IMR-90 (cell line): ENCODE measurements around the gene HEATR3. TPM values are rescaled to one million over a fixed set of nuclear protein-coding genes. Genes with fewer than 3 reads are reported as not detected.

Experiments
- ATAC-seq: fragments of 200-7000 bp; cut with Tn5 transposase; 2 replicates; pipeline ENCODE4 v1.9.1; 2020; ENCODE audit warnings: low read depth, mild to moderate bottlenecking, moderate library complexity
- BruUV-seq: library from RNA; stranded (reverse); fragments of 400-500 nt; replicated peaks from 2 replicates; lab custom pipeline; 2021; lab: Mats Ljungman, UMichigan
- CTCF ChIA-PET: fragments of 300-600 bp; formaldehyde crosslinking; extraction: SDS; loops from one replicate; lab custom pipeline; 2021; ENCODE audit warnings: antibody characterized with exemption; lab: Yijun Ruan, JAX
- POLR2A ChIA-PET: fragments of 300-600 bp; sonication (Branson Sonifier 250); formaldehyde crosslinking; loops from one replicate; lab custom pipeline; 2022; ENCODE audit warnings: antibody characterized with exemption; ENCODE audit not compliant: unreplicated experiment; lab: Charles Lee
- DNase-seq: peaks from one replicate; pipeline ENCODE4 v3.0.0; 2013
- H2AFZ ChIP-seq: replicated peaks from 2 replicates; pipeline ENCODE3; 2013; ENCODE audit warnings: low read length, mild to moderate bottlenecking; ENCODE audit not compliant: poor library complexity
- H2AK5ac ChIP-seq: 2 replicates; pipeline ENCODE4 v1.6.1; 2013; ENCODE audit warnings: low read depth, low read length, inconsistent platforms
- H2AK9ac ChIP-seq: replicated peaks from 2 replicates; pipeline ENCODE3; 2013; ENCODE audit warnings: mild to moderate bottlenecking, low read depth, low read length, moderate library complexity; ENCODE audit not compliant: poor library complexity
- H2BK120ac ChIP-seq: 2 replicates; pipeline ENCODE4 v1.6.1; 2013; ENCODE audit warnings: low read depth, low read length, inconsistent platforms
- H2BK15ac ChIP-seq: 3 replicates; pipeline ENCODE4 v1.6.1; 2013; ENCODE audit warnings: low read depth, low read length, inconsistent platforms
- H2BK20ac ChIP-seq: 2 replicates; pipeline ENCODE4 v1.6.1; 2013; ENCODE audit warnings: low read depth, mild to moderate bottlenecking, inconsistent platforms, low read length, moderate library complexity
- H2BK5ac ChIP-seq: 2 replicates; pipeline ENCODE4 v1.6.1; 2013; ENCODE audit warnings: mild to moderate bottlenecking, low read depth, low read length, inconsistent platforms; ENCODE audit not compliant: poor library complexity, severe bottlenecking
- H3K14ac ChIP-seq: replicated peaks from 2 replicates; pipeline ENCODE4 v1.6.1; 2013; ENCODE audit warnings: low read depth, low read length, inconsistent platforms
- H3K18ac ChIP-seq: 2 replicates; pipeline ENCODE4 v1.6.1; 2013; ENCODE audit warnings: low read depth, low read length, control low read depth
- H3K23ac ChIP-seq: 2 replicates; pipeline ENCODE4 v1.6.1; 2013; ENCODE audit warnings: low read depth, low read length, inconsistent platforms
- H3K27ac ChIP-seq: 2 replicates; pipeline ENCODE4 v1.5.1; 2013; ENCODE audit warnings: mild to moderate bottlenecking, control low read depth, low read length; ENCODE audit not compliant: insufficient read depth
- H3K27me3 ChIP-seq: 2 replicates; pipeline ENCODE4 v1.6.1; 2013; ENCODE audit warnings: low read length; ENCODE audit not compliant: control insufficient read depth, insufficient read depth
- H3K36me3 ChIP-seq: 2 replicates; pipeline ENCODE4 v1.6.1; 2013; ENCODE audit warnings: low read length, mixed read lengths; ENCODE audit not compliant: control insufficient read depth, insufficient read depth
- H3K4ac ChIP-seq: 2 replicates; pipeline ENCODE4 v1.6.1; 2013; ENCODE audit warnings: low read depth, low read length, inconsistent platforms
- H3K4me1 ChIP-seq: 2 replicates; pipeline ENCODE4 v1.6.1; 2013; ENCODE audit warnings: low read length, mixed read lengths; ENCODE audit not compliant: control insufficient read depth, insufficient read depth
- H3K4me2 ChIP-seq: 2 replicates; pipeline ENCODE4 v1.6.1; 2013; ENCODE audit warnings: low read depth, mild to moderate bottlenecking, control low read depth, low read length, moderate library complexity
- H3K4me3 ChIP-seq: 2 replicates; pipeline ENCODE4 v1.5.1; 2013; ENCODE audit warnings: low read depth, mild to moderate bottlenecking, control low read depth, low read length, moderate library complexity; ENCODE audit not compliant: insufficient read depth
- H3K56ac ChIP-seq: 2 replicates; pipeline ENCODE4 v1.6.1; 2013; ENCODE audit warnings: low read length, inconsistent platforms; ENCODE audit not compliant: insufficient read depth; ENCODE audit errors: extremely low read depth
- H3K79me1 ChIP-seq, 2 experiments: 2 replicates each; pipeline ENCODE4 v1.6.1; 2013; ENCODE audit warnings: low read length in 2 of 2, inconsistent platforms in 1 of 2, low read depth in 1 of 2
- H3K9ac ChIP-seq: 2 replicates; pipeline ENCODE4 v1.6.1; 2013; ENCODE audit warnings: low read depth, low read length, control low read depth
- H3K9me1 ChIP-seq: 2 replicates; pipeline ENCODE4 v1.6.1; 2013; ENCODE audit warnings: low read length, inconsistent platforms; ENCODE audit not compliant: insufficient read depth
- H3K9me3 ChIP-seq: 2 replicates; pipeline ENCODE4 v1.6.1; 2013; ENCODE audit warnings: low read length; ENCODE audit not compliant: control insufficient read depth, insufficient read depth
- H4K20me1 ChIP-seq: 2 replicates; pipeline ENCODE4 v1.6.1; 2013; ENCODE audit warnings: low read length, inconsistent platforms; ENCODE audit not compliant: insufficient read depth
- H4K5ac ChIP-seq: 2 replicates; pipeline ENCODE4 v1.6.1; 2013; ENCODE audit warnings: mild to moderate bottlenecking, low read depth, low read length, control low read depth
- H4K8ac ChIP-seq, 2 experiments: 2 replicates each; pipeline ENCODE4 v1.6.1; 2013; ENCODE audit warnings: low read depth in 2 of 2, low read length in 2 of 2, control low read depth in 1 of 2, inconsistent platforms in 1 of 2
- H4K91ac ChIP-seq: 2 replicates; pipeline ENCODE4 v1.6.1; 2013; ENCODE audit warnings: low read depth, low read length, inconsistent platforms; ENCODE audit not compliant: insufficient read depth
- BHLHE40 ChIP-seq: fragments of 150-350 bp; IDR thresholded peaks from 2 replicates; pipeline ENCODE4 v1.6.1; 2016; ENCODE audit warnings: mild to moderate bottlenecking, low read depth, low read length
- CEBPB ChIP-seq: IDR thresholded peaks from 2 replicates; pipeline ENCODE4 v1.6.1; 2012; ENCODE audit warnings: low read depth, low read length, improper control_type of control experiment
- CHD1 ChIP-seq: IDR thresholded peaks from 2 replicates; pipeline ENCODE4 v1.6.1; 2012; ENCODE audit warnings: low read depth, low read length, improper control_type of control experiment
- FOS ChIP-seq: fragments of 150-350 bp; IDR thresholded peaks from 2 replicates; pipeline ENCODE4 v1.6.1; 2016; ENCODE audit warnings: low read depth, low read length
- MAFK ChIP-seq: IDR thresholded peaks from 2 replicates; pipeline ENCODE4 v1.6.1; 2012; ENCODE audit warnings: low read depth, low read length, improper control_type of control experiment
- MAZ ChIP-seq: IDR thresholded peaks from 2 replicates; pipeline ENCODE4 v1.6.1; 2012; ENCODE audit warnings: low read depth, mild to moderate bottlenecking, low read length, improper control_type of control experiment, moderate library complexity, borderline replicate concordance
- MXI1 ChIP-seq: IDR thresholded peaks from 2 replicates; pipeline ENCODE4 v1.6.1; 2012; ENCODE audit warnings: low read depth, mild to moderate bottlenecking, low read length, moderate library complexity, borderline replicate concordance
- NFE2L2 ChIP-seq: fragments of 150-350 bp; IDR thresholded peaks from 2 replicates; pipeline ENCODE4 v1.6.1; 2016; ENCODE audit warnings: low read depth, mild to moderate bottlenecking, low read length
- POLR2A ChIP-seq: IDR thresholded peaks from 2 replicates; pipeline ENCODE4 v1.6.1; 2012; ENCODE audit warnings: mild to moderate bottlenecking, low read depth, low read length
- RAD21 ChIP-seq: IDR thresholded peaks from 2 replicates; pipeline ENCODE4 v1.6.1; 2012; ENCODE audit warnings: low read length, improper control_type of control experiment
- RCOR1 ChIP-seq: IDR thresholded peaks from 2 replicates; pipeline ENCODE4 v1.6.1; 2012; ENCODE audit warnings: mild to moderate bottlenecking, low read length, improper control_type of control experiment; ENCODE audit not compliant: insufficient replicate concordance
- RFX5 ChIP-seq: IDR thresholded peaks from 2 replicates; pipeline ENCODE4 v1.8.0; 2012; ENCODE audit warnings: low read depth, mild to moderate bottlenecking, low read length, moderate library complexity
- SMC3 ChIP-seq: fragments of 150-350 bp; IDR thresholded peaks from 2 replicates; pipeline ENCODE4 v1.6.1; 2016; ENCODE audit warnings: low read depth, mild to moderate bottlenecking, antibody characterized with exemption, low read length, moderate library complexity
- dilution Hi-C: fragments of 300-500 bp; cut with HindIII; formaldehyde crosslinking; loops from one replicate; pipeline ENCODE4 v1.14.3; 2018; ENCODE audit warnings: low sequenced_read_pairs; ENCODE audit not compliant: unreplicated experiment
- in situ Hi-C: fragments of 300-500 bp; cut with MboI; formaldehyde crosslinking; loops from 3 replicates; pipeline ENCODE4 v1.14.3; 2019; ENCODE audit warnings: low sequenced_read_pairs, inconsistent platforms, mixed read lengths
- intact Hi-C: fragments of 100-400 bp; cut with micrococcal nuclease; formaldehyde crosslinking; loops from 2 replicates; pipeline ENCODE4 v1.10.0; 2022
- polyA plus RNA-seq, 3 experiments: library from polyadenylated mRNA; depleted of rRNA; stranded (reverse); fragments of >200 nt; gene quantifications; 2 replicates each; pipeline ENCODE4 v1.2.3, GENCODE V29; 2012; ENCODE audit warnings: low replicate concordance in 1 of 3
- total RNA-seq: library from RNA; depleted of rRNA; stranded (reverse); fragments of >200 nt; gene quantifications from 2 replicates; pipeline ENCODE4 v1.2.3, GENCODE V29; 2012
- TF ChIP-seq, protein P1 (sequence below): conservative IDR thresholded peaks from 2 replicates; pipeline ENCODE4 v1.5.1; 2012; ENCODE audit warnings: mild to moderate bottlenecking, low read depth, low read length, improper control_type of control experiment
- TF ChIP-seq, protein P2 (sequence below): fragments of 150-350 bp; IDR thresholded peaks from 2 replicates; pipeline ENCODE4 v1.6.1; 2017; ENCODE audit warnings: mild to moderate bottlenecking, antibody characterized with exemption, low read length, low read depth
- TF ChIP-seq, protein P3 (sequence below): fragments of 150-350 bp; IDR thresholded peaks from 2 replicates; pipeline ENCODE4 v1.6.1; 2016; ENCODE audit warnings: low read depth, mild to moderate bottlenecking, low read length, moderate library complexity, borderline replicate concordance

The HEATR3 gene
- total and polyA plus RNA-seq, 2 of the 4 experiments (the other 2 are of a cell fraction): 9.4 to 21.1 TPM

DNA sequence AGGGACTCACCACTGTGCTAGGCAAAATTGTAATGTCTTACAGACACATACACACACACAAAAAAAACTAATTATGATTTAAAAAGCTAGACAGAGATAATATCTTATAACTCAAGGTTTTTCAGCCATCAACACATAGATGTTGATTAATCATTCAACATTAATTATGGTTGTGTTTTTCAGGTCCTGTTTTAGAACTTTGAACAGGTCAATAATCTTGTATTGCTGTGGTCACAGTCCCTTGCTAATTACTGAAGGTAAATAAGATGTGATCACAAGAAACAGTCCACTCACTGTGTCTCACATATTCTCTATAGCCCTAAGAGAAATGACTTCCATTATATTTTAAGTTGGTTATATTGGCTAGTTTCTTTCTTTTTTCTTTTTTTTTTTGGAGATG, 54.9 kb downstream of the HEATR3 start:
- Histone ChIP-seq H3K79me1 (no peaks in the 10 kb centered on the region), H3K9ac (no peak overlapping the region), H4K5ac (no peak overlapping the region), H3K4ac (no peak overlapping the region), H3K27me3 (peaks cover 3% of the 10 kb centered on the region), H3K4me2 (no peak overlapping the region), H3K23ac (no peak overlapping the region), H4K20me1 (no peaks in the 10 kb centered on the region), H2BK15ac (no peak overlapping the region), H3K56ac (no peak overlapping the region), H3K9me3 (no peaks in the 10 kb centered on the region), H3K9me1 (no peaks in the 10 kb centered on the region), H2BK5ac (no peak overlapping the region), H3K36me3 (no peaks in the 10 kb centered on the region), H3K4me1 (no peaks in the 10 kb centered on the region), H3K18ac (no peak overlapping the region), H2AFZ (no peak overlapping the region), H3K4me3 (no peak overlapping the region), H2AK9ac (no peak overlapping the region), H4K91ac (no peak overlapping the region), H2BK20ac (no peak overlapping the region), H4K8ac (no peak overlapping the region), H2AK5ac (no peak overlapping the region), H2BK120ac (no peak overlapping the region), H3K27ac (no peak overlapping the region), H3K14ac (no peak overlapping the region)
- intact Hi-C loops: no loop called here
- ChIA-PET CTCF (no interaction called here), POLR2A (no interaction called here)
- DNase-seq (no peak), ATAC-seq (no peak)
- TF ChIP-seq POLR2A: no peak
- TF ChIP-seq MAFK: no peak
- no peak for TF ChIP-seq CHD1
- TF ChIP-seq SMC3: no peak
- TF ChIP-seq MXI1: no peak
- TF ChIP-seq, protein P1, sequence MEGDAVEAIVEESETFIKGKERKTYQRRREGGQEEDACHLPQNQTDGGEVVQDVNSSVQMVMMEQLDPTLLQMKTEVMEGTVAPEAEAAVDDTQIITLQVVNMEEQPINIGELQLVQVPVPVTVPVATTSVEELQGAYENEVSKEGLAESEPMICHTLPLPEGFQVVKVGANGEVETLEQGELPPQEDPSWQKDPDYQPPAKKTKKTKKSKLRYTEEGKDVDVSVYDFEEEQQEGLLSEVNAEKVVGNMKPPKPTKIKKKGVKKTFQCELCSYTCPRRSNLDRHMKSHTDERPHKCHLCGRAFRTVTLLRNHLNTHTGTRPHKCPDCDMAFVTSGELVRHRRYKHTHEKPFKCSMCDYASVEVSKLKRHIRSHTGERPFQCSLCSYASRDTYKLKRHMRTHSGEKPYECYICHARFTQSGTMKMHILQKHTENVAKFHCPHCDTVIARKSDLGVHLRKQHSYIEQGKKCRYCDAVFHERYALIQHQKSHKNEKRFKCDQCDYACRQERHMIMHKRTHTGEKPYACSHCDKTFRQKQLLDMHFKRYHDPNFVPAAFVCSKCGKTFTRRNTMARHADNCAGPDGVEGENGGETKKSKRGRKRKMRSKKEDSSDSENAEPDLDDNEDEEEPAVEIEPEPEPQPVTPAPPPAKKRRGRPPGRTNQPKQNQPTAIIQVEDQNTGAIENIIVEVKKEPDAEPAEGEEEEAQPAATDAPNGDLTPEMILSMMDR: no peak
- TF ChIP-seq NFE2L2: no peak
- TF ChIP-seq BHLHE40: no peak
- no peak for TF ChIP-seq RFX5
- TF ChIP-seq, protein P2, sequence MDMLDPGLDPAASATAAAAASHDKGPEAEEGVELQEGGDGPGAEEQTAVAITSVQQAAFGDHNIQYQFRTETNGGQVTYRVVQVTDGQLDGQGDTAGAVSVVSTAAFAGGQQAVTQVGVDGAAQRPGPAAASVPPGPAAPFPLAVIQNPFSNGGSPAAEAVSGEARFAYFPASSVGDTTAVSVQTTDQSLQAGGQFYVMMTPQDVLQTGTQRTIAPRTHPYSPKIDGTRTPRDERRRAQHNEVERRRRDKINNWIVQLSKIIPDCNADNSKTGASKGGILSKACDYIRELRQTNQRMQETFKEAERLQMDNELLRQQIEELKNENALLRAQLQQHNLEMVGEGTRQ: no peak
- TF ChIP-seq CEBPB: no peak
- TF ChIP-seq MAZ: no peak
- TF ChIP-seq RCOR1: no peak
- TF ChIP-seq FOS: no peak
- TF ChIP-seq, protein P3, sequence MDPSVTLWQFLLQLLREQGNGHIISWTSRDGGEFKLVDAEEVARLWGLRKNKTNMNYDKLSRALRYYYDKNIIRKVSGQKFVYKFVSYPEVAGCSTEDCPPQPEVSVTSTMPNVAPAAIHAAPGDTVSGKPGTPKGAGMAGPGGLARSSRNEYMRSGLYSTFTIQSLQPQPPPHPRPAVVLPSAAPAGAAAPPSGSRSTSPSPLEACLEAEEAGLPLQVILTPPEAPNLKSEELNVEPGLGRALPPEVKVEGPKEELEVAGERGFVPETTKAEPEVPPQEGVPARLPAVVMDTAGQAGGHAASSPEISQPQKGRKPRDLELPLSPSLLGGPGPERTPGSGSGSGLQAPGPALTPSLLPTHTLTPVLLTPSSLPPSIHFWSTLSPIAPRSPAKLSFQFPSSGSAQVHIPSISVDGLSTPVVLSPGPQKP: no peak
- TF ChIP-seq RAD21: no peak
- dilution Hi-C loops: no loop called here
- no TSS peak for BruUV-seq
- in situ Hi-C loops: loop anchor here (10.0 kb wide), 1 partner anchor 64 kb away; no protein-coding TSS in a partner anchor
